GM12878 (cell line): ENCODE data around the gene MCM9.

Experiments used
- CTCF ChIP-seq, 3 experiments: IDR thresholded peaks in 2 of 3; conservative IDR thresholded peaks in 1 of 3; 2 replicates each; pipeline ENCODE4 v1.5.1; 2011; ENCODE audit warnings: low read depth in 3 of 3, low read length in 3 of 3, mild to moderate bottlenecking in 3 of 3, control low read depth in 2 of 3, moderate library complexity in 2 of 3, inconsistent platforms in 1 of 3, mixed read lengths in 1 of 3; ENCODE audit not compliant: control insufficient read depth in 2 of 3, insufficient read depth in 1 of 3; ENCODE audit errors: extremely low read depth in 1 of 3
- E2F4 ChIP-seq: IDR thresholded peaks from 2 replicates; pipeline ENCODE4 v1.6.1; 2012; ENCODE audit warnings: low read depth, low read length, improper control_type of control experiment
- EZH2 ChIP-seq: IDR thresholded peaks from 2 replicates; pipeline ENCODE4 v1.6.1; 2012; ENCODE audit warnings: low read depth, mild to moderate bottlenecking, control low read depth, inconsistent platforms, low read length, borderline replicate concordance; ENCODE audit not compliant: control insufficient read depth
- HDAC6 ChIP-seq: fragments of 200-600 bp; sonication (generic); IDR thresholded peaks from one replicate; pipeline ENCODE4 v1.8.0; 2017; ENCODE audit warnings: antibody characterized with exemption; ENCODE audit not compliant: unreplicated experiment
- MXI1 ChIP-seq: fragments of 150-350 bp; IDR thresholded peaks from 2 replicates; pipeline ENCODE4 v1.6.1; 2011; ENCODE audit warnings: low read depth, mild to moderate bottlenecking, inconsistent platforms, low read length, improper control_type of control experiment
- POLR2A ChIP-seq: IDR thresholded peaks from 2 replicates; pipeline ENCODE4 v1.6.1; 2011; ENCODE audit warnings: low read depth, mild to moderate bottlenecking, low read length
- POLR2AphosphoS5 ChIP-seq: IDR thresholded peaks from 2 replicates; pipeline ENCODE4 v1.6.1; 2011; ENCODE audit warnings: mild to moderate bottlenecking, low read length, inconsistent platforms
- RBBP5 ChIP-seq: fragments of 200-600 bp; sonication (generic); conservative IDR thresholded peaks from 2 replicates; pipeline ENCODE4 v1.6.1; 2016
- REST ChIP-seq: IDR thresholded peaks from 2 replicates; pipeline ENCODE4 v1.6.1; 2012; ENCODE audit warnings: mild to moderate bottlenecking, low read depth, low read length
- RFX5 ChIP-seq: IDR thresholded peaks from 2 replicates; pipeline ENCODE4 v1.6.1; 2011; ENCODE audit warnings: low read depth, low read length, improper control_type of control experiment
- USF2 ChIP-seq: IDR thresholded peaks from 2 replicates; pipeline ENCODE4 v1.6.1; 2011; ENCODE audit warnings: low read depth, low read length, improper control_type of control experiment, borderline replicate concordance
- TF ChIP-seq, protein P1 (sequence below): IDR thresholded peaks from 2 replicates; pipeline ENCODE4 v1.6.1; 2011; ENCODE audit warnings: low read depth, mild to moderate bottlenecking, low read length, moderate library complexity, borderline replicate concordance; ENCODE audit errors: extremely low read depth

- no peak for TF ChIP-seq REST
- TF ChIP-seq RFX5: no peak
- TF ChIP-seq POLR2A: no peak
- peak; percentile 81 to 96 (median 82) for TF ChIP-seq CTCF (IDR thresholded peaks at IDR 0.05 in 2 of 3, conservative IDR thresholded peaks at IDR 0.05 in 1 of 3; ENCODE audit: control insufficient read depth in 2 of 3, extremely low read depth in 1 of 3, insufficient read depth in 1 of 3, low read depth in 3 of 3, low read length in 3 of 3)
- no peak for TF ChIP-seq E2F4
- no peak for TF ChIP-seq EZH2
- no peak for TF ChIP-seq USF2
- TF ChIP-seq HDAC6: no peak
- no peak for TF ChIP-seq POLR2AphosphoS5
- TF ChIP-seq RBBP5: no peak
- TF ChIP-seq MXI1: no peak
- TF ChIP-seq, protein P1, sequence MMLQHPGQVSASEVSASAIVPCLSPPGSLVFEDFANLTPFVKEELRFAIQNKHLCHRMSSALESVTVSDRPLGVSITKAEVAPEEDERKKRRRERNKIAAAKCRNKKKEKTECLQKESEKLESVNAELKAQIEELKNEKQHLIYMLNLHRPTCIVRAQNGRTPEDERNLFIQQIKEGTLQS: no peak
Observed at GRCh38 chr6:118800394-118801071, 134.4 kb downstream of the MCM9 start.
